ENCODE results near the gene PTK6.
A peak's percentile ranks its signal among the peaks of the same experiment; 100 is the strongest.

PTK6 gene

DNA sequence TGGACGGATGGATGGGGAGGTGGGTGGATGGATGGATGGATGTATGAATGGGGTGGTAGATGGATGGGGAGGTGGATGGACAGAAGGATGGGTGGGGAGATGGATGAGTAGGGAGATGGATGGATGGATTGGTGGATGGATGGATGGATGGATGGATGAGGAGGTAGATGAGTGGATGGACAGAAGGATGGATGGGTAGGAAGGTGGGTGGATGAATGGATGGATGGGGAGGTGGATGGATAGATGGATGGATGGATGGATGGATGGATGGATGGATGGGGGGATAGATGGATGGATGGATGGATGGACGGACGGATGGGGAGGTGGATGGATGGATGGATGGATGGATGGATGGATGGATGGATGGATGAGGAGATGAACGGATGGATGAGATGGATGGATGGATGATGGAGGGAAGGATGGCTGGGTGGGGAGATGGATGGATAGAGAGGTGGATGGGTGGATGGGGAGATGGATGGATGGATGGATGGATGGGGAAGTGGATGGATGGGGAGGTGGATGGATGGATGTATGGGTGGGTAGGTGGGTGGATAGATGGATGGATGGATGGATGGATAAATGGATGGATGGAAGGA, 45.4 kb downstream of the PTK6 start:
- no peak for DNase-seq

DNA sequence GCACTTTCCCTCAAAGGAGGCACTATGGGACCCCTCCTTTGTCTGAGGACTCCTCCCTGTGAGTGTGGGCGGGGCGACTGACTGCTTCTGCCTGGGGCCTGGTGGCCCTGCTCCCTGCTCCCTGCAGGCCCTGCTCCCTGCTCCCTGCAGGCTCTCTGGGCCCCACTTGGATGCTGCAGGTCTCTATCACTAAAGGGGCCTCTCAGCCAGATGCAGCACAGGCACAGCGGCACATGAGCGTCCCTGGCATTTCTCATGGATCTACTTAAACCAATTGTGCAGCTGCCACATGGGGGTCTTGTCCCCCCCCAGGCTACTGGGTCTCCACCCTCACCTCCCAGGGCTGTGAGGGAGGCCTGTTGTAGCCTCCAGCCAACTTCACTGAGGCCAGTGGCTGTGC, 46.1 kb downstream of the PTK6 start:
- no peak for DNase-seq

- DNase-seq, result no peak
Observed at GRCh38 chr20:63490416-63490815, 46.8 kb downstream of the PTK6 start.

GRCh38 chr20:63488315-63489251, 48.6 kb downstream of the PTK6 start:
- DNase-seq, result no peak

- no peak for DNase-seq
Observed at GRCh38 chr20:63487781-63488241, 49.4 kb downstream of the PTK6 start.

DNA sequence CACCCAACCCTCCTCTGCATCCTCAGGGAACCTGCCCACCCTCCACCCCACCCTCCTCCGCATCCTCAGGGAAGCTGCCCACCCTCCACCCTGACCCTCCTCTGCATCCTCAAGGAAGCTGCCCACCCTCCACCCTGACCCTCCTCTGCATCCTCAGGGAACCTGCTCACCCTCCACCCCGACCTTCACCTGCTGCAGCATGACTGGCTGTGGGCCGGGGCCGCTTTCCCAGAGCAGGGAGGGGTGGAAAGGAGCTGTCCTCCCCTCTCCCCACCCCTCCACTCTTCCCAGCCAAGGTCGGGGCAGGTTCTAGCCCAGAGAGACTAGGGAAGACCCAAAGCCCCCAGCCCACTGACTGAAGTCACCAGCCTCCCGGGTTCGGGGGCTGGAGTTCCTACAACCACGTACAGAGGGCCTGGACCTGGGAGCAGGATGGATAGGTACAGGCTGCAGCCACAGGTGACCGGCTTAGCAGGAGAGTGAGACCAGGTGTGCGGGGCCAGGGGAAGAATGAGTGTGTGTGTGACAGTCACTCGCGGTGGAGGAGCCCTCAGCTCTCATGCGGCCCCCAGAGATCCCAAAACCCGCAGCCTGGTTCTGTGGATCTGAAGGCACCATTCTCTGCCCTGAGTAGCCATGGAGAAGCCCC, 49.9 kb downstream of the PTK6 start:
- DNase-seq, result no peak

GRCh38 chr20:63486300-63486855, 50.8 kb downstream of the PTK6 start:
- no peak for DNase-seq

DNA sequence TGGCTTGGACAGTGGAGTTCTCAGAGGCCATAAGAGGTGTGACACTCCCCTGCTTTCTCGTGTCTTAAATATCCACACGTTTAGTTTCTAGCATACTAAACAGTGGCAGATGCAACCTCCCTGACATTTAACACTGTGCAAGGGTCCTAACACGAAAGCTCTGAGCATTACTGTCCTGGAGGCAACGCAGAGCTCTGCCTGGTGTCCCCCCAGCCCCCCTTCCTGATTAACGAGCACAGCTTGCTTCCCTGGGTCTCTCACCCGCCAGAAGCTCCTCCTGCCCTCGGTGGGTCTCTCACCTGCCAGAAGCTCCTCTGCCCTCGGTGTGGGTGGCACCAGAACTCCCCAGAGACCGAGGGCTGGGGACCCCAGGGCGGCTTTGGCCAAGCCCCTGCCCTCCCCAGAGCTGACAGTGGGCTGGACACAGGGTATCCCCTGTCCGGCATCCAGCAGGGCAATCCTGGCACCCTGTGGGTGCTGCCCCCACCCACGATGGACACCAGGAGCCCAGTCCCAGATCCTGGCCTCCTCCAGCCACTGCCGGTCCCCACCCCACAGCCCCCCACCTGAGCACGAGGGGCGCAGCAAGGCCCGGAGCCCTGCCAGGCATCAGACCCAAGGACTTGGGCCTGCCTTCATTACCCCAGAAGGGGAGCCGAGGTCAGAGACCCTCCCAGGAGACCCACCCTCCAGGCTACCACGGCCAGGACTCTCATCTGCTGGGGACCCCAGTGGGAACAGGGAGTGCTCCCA, 52.3 kb downstream of the PTK6 start:
- DNase-seq, result peak in 1 of 2 experiments; percentile 52

DNA sequence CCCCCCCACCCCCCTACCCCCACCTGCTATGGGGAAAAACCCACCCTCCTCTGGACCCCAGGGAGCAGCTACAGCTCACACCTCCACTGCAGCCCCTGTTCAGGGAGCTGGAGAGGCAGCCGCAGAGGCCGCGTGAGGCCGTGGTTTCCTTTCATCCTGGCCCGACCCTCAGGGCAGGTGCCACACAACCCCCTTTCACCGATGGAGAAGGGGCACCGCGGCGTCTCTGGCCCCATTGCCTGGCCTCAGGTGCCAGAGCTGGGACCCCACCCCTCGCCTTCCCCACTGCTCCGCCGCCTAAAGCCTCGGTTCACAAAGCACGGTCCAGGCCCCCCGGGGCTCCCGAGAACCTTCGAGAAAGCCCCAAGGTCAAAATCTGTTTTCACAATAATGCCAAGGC, 52.9 kb downstream of the PTK6 start:
- no peak for DNase-seq

GRCh38 chr20:63483834-63484233, 53.3 kb downstream of the PTK6 start:
- DNase-seq, result peak; percentile 31 to 57

DNA sequence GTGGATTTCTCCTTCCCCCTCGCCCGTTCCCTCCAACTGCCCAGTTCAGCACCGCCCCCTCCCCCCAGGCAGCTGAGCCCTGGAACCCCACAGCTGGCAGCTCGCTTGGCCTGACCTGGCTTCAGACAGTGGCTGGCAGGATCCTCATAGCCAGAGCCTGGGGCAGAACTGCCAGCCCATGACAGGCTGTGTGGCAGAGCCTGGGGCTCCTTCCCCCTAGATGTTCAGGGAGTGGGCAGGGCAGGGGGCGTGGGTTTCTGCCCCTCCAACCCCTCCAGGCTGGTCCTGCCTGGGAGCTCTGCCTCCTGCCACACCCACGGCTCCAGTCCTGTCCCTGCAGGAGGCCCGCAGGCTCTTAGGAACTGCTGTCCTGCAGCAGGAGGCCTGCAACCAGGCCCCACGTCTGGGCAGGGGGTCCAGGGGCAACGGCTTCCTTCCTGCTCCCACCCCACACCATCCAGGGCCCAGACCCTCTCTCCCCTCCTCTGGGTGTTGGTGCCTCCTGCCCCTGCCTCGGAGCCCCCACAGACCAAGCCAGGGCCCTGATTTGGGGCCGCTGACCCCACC, 55.1 kb downstream of the PTK6 start:
- DNase-seq, result no peak

DNA sequence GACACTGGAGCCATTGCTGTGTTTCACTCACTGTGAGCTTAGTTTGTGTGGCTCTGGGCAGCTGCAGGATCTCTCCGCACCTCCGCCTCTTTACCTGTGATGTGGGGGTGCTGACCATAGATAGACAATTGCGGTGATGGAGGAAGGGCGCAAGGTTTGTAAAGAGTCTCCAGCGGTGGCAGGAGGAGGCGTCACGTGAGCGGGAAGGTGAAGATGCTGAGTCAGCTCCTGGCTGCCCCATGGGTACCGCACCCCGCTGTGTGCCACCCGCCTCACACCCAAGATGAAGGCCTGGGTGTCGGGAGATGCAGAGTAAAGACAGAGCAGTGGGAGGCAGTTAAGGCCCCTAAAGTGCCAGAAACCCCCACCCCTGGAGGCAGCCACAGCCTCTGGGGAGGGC, 55.7 kb downstream of the PTK6 start:
- no peak for DNase-seq

DNA sequence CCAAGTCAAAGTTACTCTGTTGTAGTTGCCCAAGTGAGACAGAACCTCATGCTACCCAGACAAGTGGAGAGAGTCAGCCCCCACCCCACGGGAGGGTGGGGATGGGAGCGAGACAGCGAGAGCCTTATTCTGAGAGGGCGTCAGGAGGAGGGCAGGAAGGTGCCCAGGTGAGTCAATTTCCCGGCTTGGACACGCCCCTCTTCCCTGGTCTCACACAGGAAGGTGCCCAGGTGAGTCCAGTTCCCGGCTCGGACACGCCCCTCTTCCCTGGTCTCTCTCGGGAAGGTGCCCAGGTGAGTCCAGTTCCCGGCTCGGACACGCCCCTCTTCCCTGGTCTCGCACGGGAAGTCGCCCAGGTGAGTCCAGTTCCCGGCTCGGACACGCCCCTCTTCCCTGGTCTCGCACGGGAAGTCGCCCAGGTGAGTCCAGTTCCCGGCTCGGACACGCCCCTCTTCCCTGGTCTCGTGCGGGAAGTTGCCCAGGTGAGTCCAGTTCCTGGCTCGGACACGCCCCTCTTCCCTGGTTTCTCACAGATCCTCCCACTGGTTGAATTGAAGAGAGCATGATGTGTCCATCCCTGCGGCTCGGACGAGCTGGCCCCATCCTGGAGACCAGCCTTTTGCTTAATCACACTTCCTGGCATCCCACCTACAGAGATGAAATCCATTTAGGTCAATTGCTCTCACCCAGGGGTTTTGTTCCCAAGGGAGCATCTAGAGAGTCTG, 57.3 kb downstream of the PTK6 start:
- peak in 1 of 2 experiments; percentile 66 for DNase-seq

GRCh38 chr20:63478346-63479302, 58.6 kb downstream of the PTK6 start:
- DNase-seq, result no peak
